Spleen (tissue), 13 donors: Measurements from ENCODE around the gene FANCM. TPM values are rescaled to one million over a fixed set of nuclear protein-coding genes. Genes with fewer than 3 reads are reported as not detected.

Source experiments
- DNase-seq: peaks from one replicate; pipeline ENCODE4 v3.0.0-alpha.2; 2020
- H3K27ac ChIP-seq, 8 donors: fragments of 200-600 bp; sonication (generic) in 7 of 8; 1 replicate in 4 of 8; 2 replicates in 4 of 8; pipeline versions ENCODE4 v1.5.0 to v1.8.0; 2016 to 2021; ENCODE audit warnings: inconsistent platforms in 4 of 8, mild to moderate bottlenecking in 4 of 8, moderate library complexity in 1 of 8
- H3K27me3 ChIP-seq, 7 donors: fragments of 200-600 bp; sonication (generic) in 6 of 7; replicated peaks in 1 of 7; 1 replicate in 4 of 7; 2 replicates in 3 of 7; pipeline versions ENCODE4 v1.5.0 to v1.8.0; 2016 to 2021; ENCODE audit warnings: inconsistent platforms in 3 of 7, mild to moderate bottlenecking in 1 of 7
- H3K36me3 ChIP-seq, 6 donors: fragments of 200-600 bp; sonication (generic) in 5 of 6; 1 replicate in 4 of 6; 2 replicates in 2 of 6; pipeline versions ENCODE4 v1.5.0 to v1.8.0; 2016 to 2021; ENCODE audit warnings: inconsistent platforms in 2 of 6
- H3K4me1 ChIP-seq, 6 donors: fragments of 200-600 bp; sonication (generic) in 5 of 6; 1 replicate in 3 of 6; 2 replicates in 3 of 6; pipeline versions ENCODE4 v1.5.0 to v1.8.0; 2016 to 2021; ENCODE audit warnings: inconsistent platforms in 3 of 6
- H3K4me3 ChIP-seq, 8 donors: fragments of 200-600 bp; sonication (generic) in 7 of 8; 1 replicate in 4 of 8; 2 replicates in 4 of 8; pipeline versions ENCODE4 v1.5.0 to v1.8.0; 2016 to 2021; ENCODE audit warnings: inconsistent platforms in 4 of 8, mild to moderate bottlenecking in 4 of 8, moderate library complexity in 2 of 8
- H3K9me3 ChIP-seq, 8 donors: fragments of 200-600 bp; sonication (generic) in 7 of 8; 1 replicate in 4 of 8; 2 replicates in 4 of 8; pipeline versions ENCODE4 v1.5.0 to v1.8.0; 2016 to 2021; ENCODE audit warnings: inconsistent platforms in 4 of 8
- CTCF ChIP-seq, 11 experiments: fragments of 200-600 bp in 7 of 11; fragments of 450-650 bp in 4 of 11; sonication (generic) in 4 of 11; IDR thresholded peaks in 8 of 11; conservative IDR thresholded peaks in 3 of 11; 1 replicate in 7 of 11; 2 replicates in 4 of 11; pipeline versions ENCODE4 v1.4.0 to v1.8.0; 2016 to 2021; ENCODE audit warnings: antibody characterized with exemption in 11 of 11, inconsistent platforms in 4 of 11, mild to moderate bottlenecking in 1 of 11
- POLR2A ChIP-seq, 3 donors: fragments of 450-650 bp; IDR thresholded peaks; one replicate each; pipeline ENCODE4 v1.5.1; 2017; ENCODE audit warnings: antibody characterized with exemption in 3 of 3, mild to moderate bottlenecking in 1 of 3
- POLR2AphosphoS5 ChIP-seq, 3 donors: sonication (generic); formaldehyde crosslinking; IDR thresholded peaks; one replicate each; pipeline ENCODE4 v1.5.1; 2017; ENCODE audit warnings: antibody characterized with exemption in 3 of 3
- WGBS, 5 donors: extraction: QIAGEN DNeasy Blood & Tissue Kit in 3 of 5; methylation state at CpG; one replicate each; pipeline versions ENCODE4 v1.1.5 to v1.1.7; 2013 to 2018; 5-methylcytosine and 5-hydroxymethylcytosine counted together
- intact Hi-C: fragments of 100-400 bp; cut with DNase I; formaldehyde crosslinking; loops from one replicate; pipeline ENCODE4 v1.15.0; 2023; ENCODE audit warnings: low total_unique reads
- long read RNA-seq, 2 donors: transcript quantifications; one replicate each; lab custom pipeline, GENCODE V29; 2026
- polyA plus RNA-seq, 3 donors: library from polyadenylated mRNA; stranded (reverse); fragments of 200-250 nt; gene quantifications; one replicate each; pipeline ENCODE4 v1.2.1, GENCODE V29; 2013
- total RNA-seq, 7 donors: library from RNA; depleted of rRNA in 3 of 7; stranded (reverse); fragments of >200 nt in 3 of 7; fragmentation: NEBNext Ultra II Directional in 4 of 7; extraction: Animal tissue kit (Norgen Biotek cat#: 25700) in 4 of 7; gene quantifications; one replicate each; pipeline versions ENCODE4 v1.1.0 to v1.2.1, GENCODE V29; 2016 to 2021
- donor health status: healthy with polysubstance abuse.
- donor health status: DM: no; HTN: no; CAD: no; lungs with moderate emphysema.
- donor health status: DM: no; HTN: no; CAD: no.
- donor health status: Bipolar disorder and iron deficiency.
- donor health status: healthy.
- donor health status: DM: no; HTN: no; CAD: no.
- donor health status: DM: yes; HTN: yes; CAD: no.

FANCM gene, protein sequence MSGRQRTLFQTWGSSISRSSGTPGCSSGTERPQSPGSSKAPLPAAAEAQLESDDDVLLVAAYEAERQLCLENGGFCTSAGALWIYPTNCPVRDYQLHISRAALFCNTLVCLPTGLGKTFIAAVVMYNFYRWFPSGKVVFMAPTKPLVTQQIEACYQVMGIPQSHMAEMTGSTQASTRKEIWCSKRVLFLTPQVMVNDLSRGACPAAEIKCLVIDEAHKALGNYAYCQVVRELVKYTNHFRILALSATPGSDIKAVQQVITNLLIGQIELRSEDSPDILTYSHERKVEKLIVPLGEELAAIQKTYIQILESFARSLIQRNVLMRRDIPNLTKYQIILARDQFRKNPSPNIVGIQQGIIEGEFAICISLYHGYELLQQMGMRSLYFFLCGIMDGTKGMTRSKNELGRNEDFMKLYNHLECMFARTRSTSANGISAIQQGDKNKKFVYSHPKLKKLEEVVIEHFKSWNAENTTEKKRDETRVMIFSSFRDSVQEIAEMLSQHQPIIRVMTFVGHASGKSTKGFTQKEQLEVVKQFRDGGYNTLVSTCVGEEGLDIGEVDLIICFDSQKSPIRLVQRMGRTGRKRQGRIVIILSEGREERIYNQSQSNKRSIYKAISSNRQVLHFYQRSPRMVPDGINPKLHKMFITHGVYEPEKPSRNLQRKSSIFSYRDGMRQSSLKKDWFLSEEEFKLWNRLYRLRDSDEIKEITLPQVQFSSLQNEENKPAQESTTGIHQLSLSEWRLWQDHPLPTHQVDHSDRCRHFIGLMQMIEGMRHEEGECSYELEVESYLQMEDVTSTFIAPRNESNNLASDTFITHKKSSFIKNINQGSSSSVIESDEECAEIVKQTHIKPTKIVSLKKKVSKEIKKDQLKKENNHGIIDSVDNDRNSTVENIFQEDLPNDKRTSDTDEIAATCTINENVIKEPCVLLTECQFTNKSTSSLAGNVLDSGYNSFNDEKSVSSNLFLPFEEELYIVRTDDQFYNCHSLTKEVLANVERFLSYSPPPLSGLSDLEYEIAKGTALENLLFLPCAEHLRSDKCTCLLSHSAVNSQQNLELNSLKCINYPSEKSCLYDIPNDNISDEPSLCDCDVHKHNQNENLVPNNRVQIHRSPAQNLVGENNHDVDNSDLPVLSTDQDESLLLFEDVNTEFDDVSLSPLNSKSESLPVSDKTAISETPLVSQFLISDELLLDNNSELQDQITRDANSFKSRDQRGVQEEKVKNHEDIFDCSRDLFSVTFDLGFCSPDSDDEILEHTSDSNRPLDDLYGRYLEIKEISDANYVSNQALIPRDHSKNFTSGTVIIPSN (N-terminal part only)
- total RNA-seq (10 to 100 TPM in 5 of 7 donors, 1 to 10 TPM in 2; 6.8 to 23.8 (median 11.6) TPM), polyA plus RNA-seq (1 to 10 TPM; 3.1 to 5.6 (median 3.8) TPM)
- long read RNA-seq, donor 1: 0 reads
- long read RNA-seq, donor 2, partial matches to known transcripts: 0 of 1 reads
- long read RNA-seq, donor 2, other reads (novel, unspliced or antisense): 0 of 1 reads

DNA sequence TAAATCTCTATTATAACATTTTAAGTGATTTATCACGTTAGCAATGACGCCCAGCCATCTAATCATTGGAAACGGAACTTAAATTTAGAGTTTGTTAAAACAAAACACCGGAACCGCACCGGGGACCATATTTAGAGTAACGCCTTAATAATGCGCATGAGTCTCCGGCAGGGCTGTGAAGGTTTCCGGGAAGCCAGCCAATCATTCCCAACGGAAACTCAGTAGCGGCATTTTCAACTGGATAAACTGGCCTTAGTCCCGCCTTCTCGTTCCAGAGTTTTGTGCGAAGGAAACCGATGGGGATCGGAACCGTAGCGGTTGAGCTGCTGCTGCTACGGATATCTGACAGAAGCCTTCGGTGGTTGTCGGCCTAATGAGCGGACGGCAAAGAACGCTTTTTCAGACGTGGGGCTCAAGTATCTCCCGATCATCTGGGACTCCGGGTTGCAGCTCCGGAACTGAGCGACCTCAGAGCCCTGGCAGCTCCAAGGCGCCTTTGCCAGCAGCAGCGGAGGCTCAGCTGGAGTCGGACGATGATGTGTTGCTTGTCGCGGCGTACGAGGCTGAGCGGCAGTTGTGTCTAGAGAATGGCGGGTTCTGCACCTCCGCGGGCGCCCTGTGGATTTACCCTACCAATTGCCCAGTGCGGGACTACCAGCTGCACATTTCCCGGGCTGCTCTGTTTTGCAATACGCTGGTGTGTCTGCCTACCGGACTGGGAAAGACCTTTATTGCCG is at the start of gene FANCM:
TSS of gene FANCM (plus strand) at position 272 of the 737 bp plus-strand sequence. CDS start at position 374, 102 bp downstream.
- WGBS, 5 donors: 0 to 1% (median 0%) methylated on average over 20 to 48 of the region's 48 CpGs
- Histone ChIP-seq H3K9me3 (no peaks in the 10 kb centered on the region), H3K4me3 (peak within 1 kb of the TSS; percentile 51 to 98 (median 92)), H3K36me3 (no peaks in the 10 kb centered on the region), H3K27me3 (no peaks in the 10 kb centered on the region), H3K27ac (peak within 1 kb of the TSS; percentile 89 to 94 (median 92)), H3K4me1 (peaks cover 24 to 67% (median 43%) of the 10 kb centered on the region in 6 donors)
- TF ChIP-seq POLR2A (IDR thresholded peaks at IDR 0.05) (no peak), POLR2AphosphoS5 (IDR thresholded peaks at IDR 0.05) (peak; percentile 62 to 81 (median 65)), CTCF (IDR thresholded peaks at IDR 0.05 in 8 of 11, conservative IDR thresholded peaks at IDR 0.05 in 3 of 11) (peak in 5 of 11 experiments; percentile 21 to 51 (median 38))
- intact Hi-C loops: no loop called here
- peak; percentile 91 for DNase-seq

- TF ChIP-seq CTCF (IDR thresholded peaks at IDR 0.05 in 8 of 11, conservative IDR thresholded peaks at IDR 0.05 in 3 of 11): no peak
- TF ChIP-seq POLR2A (IDR thresholded peaks at IDR 0.05): no peak
- TF ChIP-seq POLR2AphosphoS5 (IDR thresholded peaks at IDR 0.05): no peak
- peaks cover 17 to 73% (median 57%) of the 10 kb centered on the region in 6 donors for H3K4me1 ChIP-seq
- WGBS, 5 donors: 26 to 48% (median 33%) methylated on average over 1 of the region's 1 CpG
- no peaks in the 10 kb centered on the region for H3K27me3 ChIP-seq
- DNase-seq: no peak
- no peaks in the 10 kb centered on the region for H3K9me3 ChIP-seq
- peaks cover 0 to 8% (median under 1%) of the 10 kb centered on the region in 6 donors for H3K36me3 ChIP-seq
- no peak overlapping the region for H3K27ac ChIP-seq
- intact Hi-C loops: no loop called here
- H3K4me3 ChIP-seq: no peak overlapping the region
Measured at GRCh38 chr14:45089813-45090212, 45.9 kb upstream of the FANCM start.

DNA sequence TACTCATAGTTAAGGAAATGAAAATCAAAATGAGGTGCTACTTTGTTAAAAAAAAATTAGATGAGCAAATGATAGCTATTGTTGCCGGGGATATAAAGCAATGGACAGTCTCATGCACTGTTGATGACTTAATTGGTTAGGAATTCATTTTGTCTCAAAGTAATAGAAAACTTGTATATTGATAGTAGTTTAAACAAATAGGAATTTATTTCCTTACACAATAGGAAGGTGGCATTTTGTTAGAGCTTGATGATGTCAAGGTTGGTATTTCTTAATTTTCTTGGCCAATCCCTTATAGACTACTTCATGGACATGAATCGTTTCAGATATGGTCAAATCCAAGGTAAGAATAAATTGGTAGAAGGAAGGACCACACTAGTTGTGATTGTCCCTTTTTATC is 44.0 kb upstream of the FANCM start:
- Histone ChIP-seq H3K9me3 (no peaks in the 10 kb centered on the region), H3K4me3 (no peak overlapping the region), H3K36me3 (peaks cover 0 to 27% (median 13%) of the 10 kb centered on the region in 6 donors), H3K4me1 (peaks cover 3 to 54% (median 38%) of the 10 kb centered on the region in 6 donors), H3K27me3 (no peaks in the 10 kb centered on the region), H3K27ac (no peak overlapping the region)
- no peak for DNase-seq
- WGBS, 5 donors: 77 to 95% (median 81%) methylated on average over 2 of the region's 2 CpGs
- TF ChIP-seq POLR2A (IDR thresholded peaks at IDR 0.05) (no peak), POLR2AphosphoS5 (IDR thresholded peaks at IDR 0.05) (no peak), CTCF (IDR thresholded peaks at IDR 0.05 in 8 of 11, conservative IDR thresholded peaks at IDR 0.05 in 3 of 11) (no peak)
- intact Hi-C loops: no loop called here
